Neutrophil (primary cell): Measurements from ENCODE around the gene ARMC3.
"Not testable (repeated sequence)": the region's sequence is repeated elsewhere in the genome, so short reads cannot be mapped to it uniquely, and the experiment has no call there.

Experiments used
- H3K27ac ChIP-seq: fragments of 200-600 bp; sonication (generic); 2 replicates; pipeline ENCODE4 v1.5.1; 2016; ENCODE audit warnings: mild to moderate bottlenecking, moderate library complexity
- H3K27me3 ChIP-seq: fragments of 200-600 bp; sonication (generic); 2 replicates; pipeline ENCODE4 v1.6.0; 2016; ENCODE audit warnings: mild to moderate bottlenecking
- H3K36me3 ChIP-seq: fragments of 200-600 bp; sonication (generic); 2 replicates; pipeline ENCODE4 v1.5.1; 2017
- H3K4me1 ChIP-seq, 2 experiments: fragments of 200-600 bp in 1 of 2; sonication (generic) in 1 of 2; 1 replicate in 1 of 2; 2 replicates in 1 of 2; pipeline versions ENCODE4 v1.5.1 to v1.6.1; 2013 to 2016; ENCODE audit warnings: low read depth in 1 of 2, low read length in 1 of 2, mild to moderate bottlenecking in 1 of 2, moderate library complexity in 1 of 2; ENCODE audit not compliant: control insufficient read depth in 1 of 2, insufficient read depth in 1 of 2
- H3K4me3 ChIP-seq, 2 experiments: fragments of 200-600 bp in 1 of 2; sonication (generic) in 1 of 2; 1 replicate in 1 of 2; 2 replicates in 1 of 2; pipeline ENCODE4 v1.5.1; 2013 to 2016; ENCODE audit warnings: low read depth in 1 of 2, low read length in 1 of 2, mild to moderate bottlenecking in 1 of 2, moderate library complexity in 1 of 2
- H3K9me3 ChIP-seq: fragments of 200-600 bp; sonication (generic); 2 replicates; pipeline ENCODE4 v1.5.1; 2016
- TF ChIP-seq, protein P1 (sequence below): fragments of 200-600 bp; sonication (generic); IDR thresholded peaks from 2 replicates; pipeline ENCODE4 v1.5.1; 2016; ENCODE audit warnings: antibody characterized with exemption

Gene ARMC3

DNA sequence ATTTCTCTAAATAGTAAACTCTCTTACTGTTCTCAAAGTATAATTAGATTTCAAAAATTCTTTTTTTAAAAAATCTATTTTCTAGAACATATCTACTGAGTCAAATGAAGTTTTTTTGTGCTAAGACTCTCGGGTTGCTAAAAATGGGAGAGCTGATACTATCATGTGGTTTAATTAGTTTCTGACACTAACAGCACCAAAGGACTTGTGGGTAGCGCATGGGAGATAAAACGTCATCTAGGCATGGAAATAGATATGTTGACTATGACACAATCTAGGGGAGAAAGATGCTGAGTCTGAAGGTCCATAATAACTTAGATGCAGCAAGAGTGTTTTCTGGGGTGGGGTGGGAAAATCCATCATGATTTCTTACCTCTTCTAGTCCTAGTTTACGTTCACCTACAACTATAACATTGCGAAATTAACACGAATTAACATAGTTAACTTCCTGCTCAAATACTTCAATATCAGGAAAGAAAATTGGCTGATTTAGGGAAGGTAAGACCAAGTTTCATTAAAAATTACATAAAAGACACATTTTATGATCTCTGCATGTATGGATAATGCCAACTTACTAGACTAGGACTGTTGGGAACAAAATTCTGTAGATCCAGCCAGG is 14.3 kb upstream of the ARMC3 start:
- Histone ChIP-seq H3K9me3 (no peaks in the 10 kb centered on the region), H3K27ac (no peak overlapping the region), H3K4me1 (no peaks in the 10 kb centered on the region), H3K36me3 (no peaks in the 10 kb centered on the region), H3K27me3 (no peaks in the 10 kb centered on the region), H3K4me3 (no peak overlapping the region)
- TF ChIP-seq, protein P1, sequence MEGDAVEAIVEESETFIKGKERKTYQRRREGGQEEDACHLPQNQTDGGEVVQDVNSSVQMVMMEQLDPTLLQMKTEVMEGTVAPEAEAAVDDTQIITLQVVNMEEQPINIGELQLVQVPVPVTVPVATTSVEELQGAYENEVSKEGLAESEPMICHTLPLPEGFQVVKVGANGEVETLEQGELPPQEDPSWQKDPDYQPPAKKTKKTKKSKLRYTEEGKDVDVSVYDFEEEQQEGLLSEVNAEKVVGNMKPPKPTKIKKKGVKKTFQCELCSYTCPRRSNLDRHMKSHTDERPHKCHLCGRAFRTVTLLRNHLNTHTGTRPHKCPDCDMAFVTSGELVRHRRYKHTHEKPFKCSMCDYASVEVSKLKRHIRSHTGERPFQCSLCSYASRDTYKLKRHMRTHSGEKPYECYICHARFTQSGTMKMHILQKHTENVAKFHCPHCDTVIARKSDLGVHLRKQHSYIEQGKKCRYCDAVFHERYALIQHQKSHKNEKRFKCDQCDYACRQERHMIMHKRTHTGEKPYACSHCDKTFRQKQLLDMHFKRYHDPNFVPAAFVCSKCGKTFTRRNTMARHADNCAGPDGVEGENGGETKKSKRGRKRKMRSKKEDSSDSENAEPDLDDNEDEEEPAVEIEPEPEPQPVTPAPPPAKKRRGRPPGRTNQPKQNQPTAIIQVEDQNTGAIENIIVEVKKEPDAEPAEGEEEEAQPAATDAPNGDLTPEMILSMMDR: no peak

DNA sequence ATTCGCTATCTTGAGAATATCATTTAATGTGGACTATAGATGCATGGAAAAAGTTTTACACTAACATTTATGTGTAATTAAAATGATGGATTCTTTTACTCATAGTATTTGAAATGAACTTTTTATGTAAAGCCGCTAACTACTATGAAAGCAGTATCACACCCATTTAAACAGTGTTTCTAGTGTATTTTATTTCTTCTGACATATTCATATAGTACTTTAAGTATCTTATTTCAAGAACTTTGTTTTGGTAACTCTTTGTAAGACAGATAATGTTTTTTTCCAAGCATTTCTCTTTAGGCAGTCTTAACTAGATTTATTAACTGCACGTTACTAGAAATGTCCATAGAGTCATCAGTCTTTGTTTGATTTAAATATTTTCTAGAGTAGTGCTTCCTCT is 12.5 kb upstream of the ARMC3 start:
- H3K36me3 ChIP-seq: no peaks in the 10 kb centered on the region
- TF ChIP-seq, protein P1: no peak
- no peaks in the 10 kb centered on the region for H3K4me1 ChIP-seq
- no peak overlapping the region for H3K27ac ChIP-seq
- H3K4me3 ChIP-seq: no peak overlapping the region
- H3K27me3 ChIP-seq: no peaks in the 10 kb centered on the region
- no peaks in the 10 kb centered on the region for H3K9me3 ChIP-seq

DNA sequence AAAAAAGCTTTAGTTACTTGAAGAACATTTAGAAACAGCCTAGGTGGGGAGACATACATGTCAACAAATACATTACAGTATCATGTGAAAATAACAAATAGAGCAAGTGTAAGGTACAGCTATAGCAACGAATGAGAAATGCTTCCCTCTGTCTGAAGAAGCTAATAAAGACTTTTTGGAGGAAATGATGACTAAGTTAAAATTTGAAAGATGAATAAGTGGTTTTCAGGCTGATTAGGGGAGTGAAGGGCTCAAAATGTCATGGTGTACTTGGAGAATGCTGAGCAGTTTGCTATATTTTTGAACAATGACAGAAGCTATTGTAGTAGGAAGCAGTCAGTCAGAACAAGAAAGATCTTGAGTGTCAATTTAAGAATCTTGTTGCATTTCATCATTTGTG is 2.8 kb upstream of the ARMC3 start:
- Histone ChIP-seq H3K27me3 (peaks cover 36% of the 10 kb centered on the region), H3K36me3 (no peaks in the 10 kb centered on the region), H3K9me3 (no peaks in the 10 kb centered on the region), H3K4me3 (no peak overlapping the region), H3K27ac (no peak overlapping the region), H3K4me1 (peaks cover 0 to 2% of the 10 kb centered on the region in 2 experiments)
- TF ChIP-seq, protein P1: no peak

DNA sequence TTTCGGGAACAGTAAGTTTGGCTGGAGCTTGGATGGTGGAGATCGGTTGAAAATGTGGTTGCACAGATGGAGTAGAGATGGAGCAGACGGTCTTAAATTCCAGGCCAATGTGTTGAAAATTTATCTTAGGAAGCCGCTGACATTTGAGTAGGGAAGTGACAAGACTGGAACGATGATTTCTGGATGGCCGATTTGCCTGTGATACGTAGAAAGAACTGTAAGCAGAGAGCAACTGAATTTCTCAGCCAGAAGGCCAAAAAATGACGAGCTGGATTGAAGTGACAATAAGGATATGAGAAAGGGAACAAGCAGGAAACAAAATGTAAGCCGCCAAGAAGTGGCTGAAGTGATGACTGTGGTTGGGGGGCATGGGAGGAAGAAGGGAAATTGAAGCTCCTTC is 687 bp upstream of the ARMC3 start:
- Histone ChIP-seq H3K4me3 (no peak overlapping the region), H3K27ac (no peak overlapping the region), H3K36me3 (no peaks in the 10 kb centered on the region), H3K27me3 (peaks cover 36% of the 10 kb centered on the region), H3K9me3 (no peaks in the 10 kb centered on the region), H3K4me1 (peaks cover 0 to 2% of the 10 kb centered on the region in 2 experiments)
- TF ChIP-seq, protein P1: no peak

DNA sequence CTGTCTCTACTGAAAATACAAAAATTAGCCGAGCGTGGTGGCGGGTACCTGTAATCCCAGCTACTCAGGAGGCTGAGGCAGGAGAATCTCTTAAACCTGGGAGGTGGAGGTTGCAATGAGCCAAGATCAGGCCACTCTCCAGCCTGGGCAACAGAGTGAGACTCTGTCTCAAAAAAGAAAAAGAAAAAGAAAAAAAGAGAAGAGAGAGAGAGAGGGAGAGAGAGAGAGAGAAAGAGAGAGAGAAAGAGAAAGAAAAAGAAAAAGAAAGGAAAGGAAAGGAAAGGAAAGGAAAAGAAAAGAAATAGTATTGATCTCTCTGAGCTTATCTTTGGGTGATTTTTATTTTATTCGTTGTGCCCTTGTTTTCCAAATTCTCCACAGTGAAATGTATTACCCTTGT is 1.2 kb downstream of the ARMC3 start:
- not testable (repeated sequence) for H3K27ac ChIP-seq, H3K4me3 ChIP-seq, H3K4me1 ChIP-seq, H3K36me3 ChIP-seq, H3K9me3 ChIP-seq
- peaks cover 36% of the 10 kb centered on the region for H3K27me3 ChIP-seq

DNA sequence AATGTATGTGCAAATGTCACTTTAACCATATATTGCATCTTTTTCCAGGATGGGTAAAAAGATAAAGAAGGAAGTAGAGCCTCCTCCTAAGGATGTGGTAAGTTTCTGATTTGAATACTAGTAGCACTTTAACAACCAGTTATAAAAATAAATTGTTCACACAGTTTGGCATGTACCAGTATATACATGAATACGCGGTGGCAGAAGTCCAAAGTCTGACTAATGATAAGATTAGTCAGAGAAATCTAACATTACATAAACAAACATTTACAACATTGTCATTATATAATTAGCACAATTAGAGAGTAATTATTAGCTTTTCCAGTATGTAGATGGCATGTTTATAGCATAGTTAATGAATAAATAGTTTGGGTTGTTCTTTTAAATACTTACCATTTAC is 4.1 kb downstream of the ARMC3 start:
- no peaks in the 10 kb centered on the region for H3K36me3 ChIP-seq
- H3K9me3 ChIP-seq: no peaks in the 10 kb centered on the region
- H3K27me3 ChIP-seq: peaks cover 20% of the 10 kb centered on the region
- peaks cover 0 to 2% of the 10 kb centered on the region in 2 experiments for H3K4me1 ChIP-seq
- no peak overlapping the region for H3K27ac ChIP-seq
- TF ChIP-seq, protein P1: no peak
- H3K4me3 ChIP-seq: no peak overlapping the region
